HL-60 (cell line): Measurements from ENCODE around the gene SH3BP5.

Experiments
- DNase-seq, 2 experiments: peaks; one replicate each; pipeline ENCODE4 v3.0.0-alpha.2; 2010 to 2020; ENCODE audit warnings: low read depth in 1 of 2, low spot score in 1 of 2
- H3K27ac ChIP-seq: fragments of 250-450 bp; sonication (Bioruptor Pico); replicated peaks from 2 replicates; pipeline ENCODE4 v1.5.1; 2020; ENCODE audit warnings: mild to moderate bottlenecking, moderate library complexity
- H3K27me3 ChIP-seq: fragments of 250-450 bp; sonication (Bioruptor Pico); 2 replicates; pipeline ENCODE4 v1.5.1; 2021; ENCODE audit warnings: mild to moderate bottlenecking, moderate library complexity; ENCODE audit not compliant: insufficient read depth, poor library complexity, severe bottlenecking
- H3K4me3 ChIP-seq: replicated peaks from 2 replicates; pipeline ENCODE4 v1.5.1; 2011; ENCODE audit warnings: mild to moderate bottlenecking, control low read depth, low read length; ENCODE audit not compliant: insufficient read depth
- CTCF ChIP-seq: IDR thresholded peaks from one replicate; pipeline ENCODE4 v1.5.1; 2011; ENCODE audit warnings: low read length, control low read depth, inconsistent platforms; ENCODE audit not compliant: insufficient read depth
- GABPA ChIP-seq: IDR thresholded peaks from 2 replicates; pipeline ENCODE4 v1.6.1; 2012; ENCODE audit warnings: low read depth
- POLR2AphosphoS5 ChIP-seq: IDR thresholded peaks from 2 replicates; pipeline ENCODE4 v1.6.1; 2012; ENCODE audit warnings: low read depth
- REST ChIP-seq: IDR thresholded peaks from 2 replicates; pipeline ENCODE4 v1.6.1; 2012; ENCODE audit warnings: low read depth; ENCODE audit not compliant: insufficient replicate concordance
- SPI1 ChIP-seq: IDR thresholded peaks from 2 replicates; pipeline ENCODE4 v1.6.1; 2012; ENCODE audit warnings: low read depth, mild to moderate bottlenecking, borderline replicate concordance

Gene SH3BP5

GRCh38 chr3:15269091-15269989 is 63.0 kb downstream of the SH3BP5 start:
- H3K27ac ChIP-seq = no peak overlapping the region
- no peaks in the 10 kb centered on the region for H3K27me3 ChIP-seq
- no peak overlapping the region for H3K4me3 ChIP-seq
- TF ChIP-seq POLR2AphosphoS5 (no peak), GABPA (no peak), REST (no peak), CTCF (no peak), SPI1 (no peak)
- peak; percentile 89 to 92 for DNase-seq

- no peak for TF ChIP-seq GABPA
- no peak for TF ChIP-seq POLR2AphosphoS5
- no peak for TF ChIP-seq REST
- no peak for TF ChIP-seq SPI1
- peak; percentile 81 for TF ChIP-seq CTCF
- DNase-seq = peak; percentile 59 to 85
- Histone ChIP-seq H3K27ac (no peak overlapping the region), H3K27me3 (no peaks in the 10 kb centered on the region), H3K4me3 (no peak overlapping the region)
Measured at GRCh38 chr3:15268033-15268631, 64.3 kb downstream of the SH3BP5 start.

- no peak overlapping the region for H3K27ac ChIP-seq
- H3K27me3 ChIP-seq = no peaks in the 10 kb centered on the region
- DNase-seq = no peak
- TF ChIP-seq SPI1 (no peak), REST (no peak), GABPA (no peak), CTCF (no peak), POLR2AphosphoS5 (no peak)
- H3K4me3 ChIP-seq = no peak overlapping the region
Measured at GRCh38 chr3:15267502-15267901, 64.9 kb downstream of the SH3BP5 start.
